Measurements from ENCODE around the gene ZSCAN16.
A peak's percentile ranks its signal among the peaks of the same experiment; 100 is the strongest.

Gene ZSCAN16

GRCh38 chr6:28134015-28134414, 9.6 kb downstream of the ZSCAN16 start:
- DNase-seq (ENCODE audit: low read depth): no peak

- no peak for DNase-seq (ENCODE audit: low read depth)
Observed at GRCh38 chr6:28134716-28135115, 10.3 kb downstream of the ZSCAN16 start.

GRCh38 chr6:28135393-28135792, 11.0 kb downstream of the ZSCAN16 start:
- DNase-seq (ENCODE audit: low read depth): no peak

- peak; percentile 65 for DNase-seq (ENCODE audit: low read depth)
Observed at GRCh38 chr6:28136585-28137504, 12.4 kb downstream of the ZSCAN16 start.

GRCh38 chr6:28137505-28137981, 13.1 kb downstream of the ZSCAN16 start:
- no peak for DNase-seq (ENCODE audit: low read depth)

- no peak for DNase-seq (ENCODE audit: low read depth)
Observed at GRCh38 chr6:28139860-28140543, 15.6 kb downstream of the ZSCAN16 start.

GRCh38 chr6:28140616-28141015, 16.2 kb downstream of the ZSCAN16 start:
- DNase-seq (ENCODE audit: low read depth): no peak

- DNase-seq (ENCODE audit: low read depth): peak; percentile 62
Observed at GRCh38 chr6:28141500-28142329, 17.3 kb downstream of the ZSCAN16 start, which contains the start of gene ZKSCAN8. Gene ZKSCAN8 (plus strand): TSS chr6:28141883. CDS start chr6:28148408, 6,525 bp downstream.

GRCh38 chr6:28142446-28142845, 18.0 kb downstream of the ZSCAN16 start:
- DNase-seq (ENCODE audit: low read depth): no peak

- DNase-seq (ENCODE audit: low read depth): no peak
Observed at GRCh38 chr6:28145231-28145630, 20.8 kb downstream of the ZSCAN16 start.

- no peak for DNase-seq (ENCODE audit: low read depth)
Observed at GRCh38 chr6:28152531-28152930, 28.1 kb downstream of the ZSCAN16 start.

- no peak for DNase-seq (ENCODE audit: low read depth)
Observed at GRCh38 chr6:28153546-28153945, 29.1 kb downstream of the ZSCAN16 start.

GRCh38 chr6:28154357-28154756, 29.9 kb downstream of the ZSCAN16 start:
- no peak for DNase-seq (ENCODE audit: low read depth)

- no peak for DNase-seq (ENCODE audit: low read depth)
Observed at GRCh38 chr6:28158318-28158717, 33.9 kb downstream of the ZSCAN16 start.

GRCh38 chr6:28159029-28159607, 34.7 kb downstream of the ZSCAN16 start:
- no peak for DNase-seq (ENCODE audit: low read depth)

GRCh38 chr6:28160233-28160632, 35.8 kb downstream of the ZSCAN16 start:
- DNase-seq (ENCODE audit: low read depth): no peak

- peak; percentile 72 for DNase-seq (ENCODE audit: low read depth)
Observed at GRCh38 chr6:28161410-28162079, 37.1 kb downstream of the ZSCAN16 start.

- DNase-seq (ENCODE audit: low read depth): no peak
Observed at GRCh38 chr6:28165563-28165962, 41.2 kb downstream of the ZSCAN16 start.

GRCh38 chr6:28167068-28167467, 42.7 kb downstream of the ZSCAN16 start:
- no peak for DNase-seq (ENCODE audit: low read depth)

GRCh38 chr6:28167926-28168325, 43.5 kb downstream of the ZSCAN16 start:
- DNase-seq (ENCODE audit: low read depth): no peak

- DNase-seq (ENCODE audit: low read depth): no peak
Observed at GRCh38 chr6:28171271-28171670, 46.9 kb downstream of the ZSCAN16 start.

Measured in activated T-helper 9 cell treated with anti-CD3 and anti-CD28 coated beads, Interleukin-2, amount 50 U/mL, for 16 hours (primary cell).